ENCODE measurements around the gene TLE3.

TLE3 gene

DNA sequence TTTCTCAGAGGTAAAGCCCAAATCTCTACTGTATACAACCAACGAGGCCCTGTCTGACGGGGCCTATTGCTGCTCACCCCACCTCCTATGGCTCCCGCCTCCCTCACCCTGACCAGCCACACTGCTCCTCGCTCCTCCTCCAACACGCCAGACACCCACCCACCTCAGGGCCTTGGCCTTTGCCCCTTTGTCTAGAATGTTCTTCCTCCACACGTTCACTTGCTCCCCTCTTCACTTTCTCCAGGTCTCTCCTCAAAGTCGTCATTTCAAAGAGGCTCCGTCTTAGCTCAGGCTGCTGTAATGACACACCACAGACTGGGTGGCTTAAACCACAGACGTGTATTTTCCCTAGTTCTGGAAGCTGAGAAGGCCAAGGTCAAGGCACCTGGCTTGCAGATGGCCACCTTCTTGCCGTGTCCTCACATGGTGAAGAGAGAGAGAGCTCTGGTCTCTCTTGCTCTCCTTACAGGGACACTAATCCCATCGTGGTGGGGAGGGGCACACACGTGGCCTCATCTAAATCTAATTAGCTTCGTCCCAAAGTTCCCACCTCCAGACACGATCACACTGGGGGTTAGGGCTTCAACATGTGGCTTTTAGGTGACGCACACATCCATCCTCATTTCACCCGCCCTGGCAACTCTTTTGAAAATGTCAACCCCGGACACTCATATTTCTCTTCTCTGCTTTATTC is 98.2 kb downstream of the TLE3 start:
- no peak for DNase-seq

DNA sequence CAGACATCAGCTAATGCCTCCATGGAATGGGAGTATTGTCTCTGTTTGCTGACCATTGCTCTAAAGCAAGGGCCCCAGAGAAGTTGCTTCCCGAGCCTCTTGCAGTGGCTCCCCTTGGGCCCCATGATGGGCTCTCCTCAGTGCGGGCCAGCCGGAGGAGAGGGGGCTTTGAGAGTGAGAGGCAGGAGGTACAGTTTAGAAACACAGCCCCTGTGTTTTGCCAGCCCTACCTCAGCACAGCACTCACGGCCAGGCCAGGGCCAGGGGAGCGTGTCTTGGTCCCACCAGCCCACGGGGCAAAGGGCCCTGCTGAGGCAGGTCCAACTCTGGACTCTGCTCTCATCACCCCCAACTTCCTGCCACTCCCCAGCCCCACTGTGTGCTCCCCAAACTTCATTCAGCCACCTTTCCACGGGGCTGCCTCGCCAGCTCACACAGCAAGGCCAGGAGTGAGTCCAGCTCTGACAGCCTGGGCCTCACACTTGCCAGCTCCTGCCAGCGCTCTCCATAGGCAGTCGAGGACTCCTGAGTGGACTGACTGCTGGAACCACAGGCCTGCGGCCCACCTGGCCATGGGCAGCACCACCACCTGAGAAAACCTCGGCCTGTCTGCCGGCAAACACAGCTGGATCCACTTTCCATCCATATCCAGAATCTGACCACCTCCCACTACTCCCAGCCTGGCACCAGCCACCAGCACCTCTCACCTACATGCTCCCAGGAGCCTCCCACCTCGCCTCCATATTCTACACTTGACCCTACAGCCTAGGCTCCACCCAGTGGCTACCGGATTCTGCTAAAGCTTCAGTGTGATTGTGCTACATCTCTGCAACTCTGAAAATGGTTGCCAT is 99.0 kb downstream of the TLE3 start:
- DNase-seq, result no peak

DNA sequence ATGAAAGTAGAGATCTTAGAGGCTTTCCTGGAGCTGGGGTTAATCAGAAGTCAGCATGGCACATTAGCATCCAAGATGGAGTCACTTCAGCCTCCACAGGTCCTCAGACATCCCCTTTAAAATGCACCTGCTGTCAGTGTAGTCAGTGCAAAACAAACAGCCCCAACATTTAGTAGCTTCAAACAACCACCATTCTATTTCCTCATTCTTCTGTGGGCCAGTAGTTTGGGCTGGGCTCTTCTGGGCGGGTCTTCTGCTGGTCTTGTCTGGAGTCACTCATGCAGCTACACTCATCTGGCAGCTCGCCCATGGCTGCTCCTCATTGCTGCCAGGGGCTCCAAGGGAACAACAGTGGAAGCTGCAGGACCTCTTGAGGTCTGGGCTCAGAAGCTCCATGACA is 99.9 kb downstream of the TLE3 start:
- DNase-seq, result peak; percentile 76

Data from COR-L47 (cell line).